GM23338 (cell line): Measurements from ENCODE around the gene CNTNAP1.

Source experiments
- CREB1 ChIP-seq: fragments of 250-450 bp; sonication (Bioruptor Pico); IDR thresholded peaks from 2 replicates; pipeline ENCODE4 v1.5.0; 2020; ENCODE audit warnings: low read depth, mild to moderate bottlenecking, moderate library complexity
- CTCF ChIP-seq, 2 experiments: fragments of 200-600 bp in 1 of 2; sonication (generic) in 1 of 2; conservative IDR thresholded peaks; 2 replicates each; pipeline versions ENCODE4 v1.5.1 to v1.6.1; 2016 to 2017; ENCODE audit warnings: antibody characterized with exemption in 2 of 2, low read depth in 2 of 2, mild to moderate bottlenecking in 2 of 2, moderate library complexity in 1 of 2
- EZH2 ChIP-seq: fragments of 200-600 bp; sonication (generic); IDR thresholded peaks from one replicate; pipeline ENCODE4 v1.8.0; 2017; ENCODE audit warnings: antibody characterized with exemption, mild to moderate bottlenecking, low read depth; ENCODE audit not compliant: unreplicated experiment
- EZH2phosphoT487 ChIP-seq: fragments of 200-600 bp; sonication (generic); IDR thresholded peaks from one replicate; pipeline ENCODE4 v1.8.1; 2018; ENCODE audit warnings: antibody characterized with exemption; ENCODE audit not compliant: unreplicated experiment
- POLR2AphosphoS5 ChIP-seq: IDR thresholded peaks from 2 replicates; pipeline ENCODE4 v1.6.1; 2016; ENCODE audit warnings: antibody characterized with exemption, low read depth
- REST ChIP-seq: IDR thresholded peaks from one replicate; pipeline ENCODE4 v1.6.1; 2018; ENCODE audit warnings: antibody characterized with exemption; ENCODE audit not compliant: unreplicated experiment
- STAT1 ChIP-seq: IDR thresholded peaks from one replicate; pipeline ENCODE4 v1.6.1; 2016; ENCODE audit warnings: antibody characterized with exemption; ENCODE audit not compliant: unreplicated experiment
- ZNF114 ChIP-seq: fragments of 250-450 bp; sonication (Bioruptor Pico); IDR thresholded peaks from 2 replicates; pipeline ENCODE4 v1.5.0; 2020; ENCODE audit warnings: mild to moderate bottlenecking, moderate library complexity

GRCh38 chr17:42694524-42694923 lies 12.2 kb downstream of the CNTNAP1 start:
- TF ChIP-seq POLR2AphosphoS5 (no peak), CTCF (conservative IDR thresholded peaks at IDR 0.05; ENCODE audit: low read depth in 2 of 2) (no peak), STAT1 (no peak), ZNF114 (no peak), EZH2phosphoT487 (no peak), CREB1 (CRISPR knock-in tag) (no peak), EZH2 (no peak), REST (no peak)
